Measurements from ENCODE around the gene FOSB. TPM values are rescaled to one million over a fixed set of nuclear protein-coding genes. Genes with fewer than 3 reads are reported as not detected.

Gene FOSB
- total and polyA plus RNA-seq, 9 of the 15 experiments (the other 6 are each of a cell fraction or from before 2014, with no cell fraction given): 0.11 to 2.7 (median 0.73) TPM

GRCh38 chr19:45508417-45508860 is 40.6 kb downstream of the FOSB start (continued):
- 0 out of 2 replicates have a peak, but pooled peaks have one; percentile 18 for TF ChIP-seq CREM (IDR thresholded peaks at IDR 0.05; ENCODE audit: low read depth)
- TF ChIP-seq CHD7 (IDR thresholded peaks at IDR 0.05; ENCODE audit: low read depth, low read length): no peak
- peak in 1 of 2 experiments; percentile 37; a peak in 1 of 4 replicates for TF ChIP-seq MAZ (CRISPR knock-in tag; conservative IDR thresholded peaks at IDR 0.05 in 1 of 2, IDR thresholded peaks at IDR 0.05 in 1 of 2)
- TF ChIP-seq MTF1 (CRISPR knock-in tag; IDR thresholded peaks at IDR 0.05; ENCODE audit: borderline replicate concordance): no peak
- peak; percentile 1; the same call in 1 of the 2 replicates for TF ChIP-seq PHF8 (IDR thresholded peaks at IDR 0.05; ENCODE audit: borderline replicate concordance, low read length)
- 0 out of 2 replicates have a peak, but pooled peaks have one; percentile 31 for TF ChIP-seq HDAC2 (IDR thresholded peaks at IDR 0.05)
- TF ChIP-seq ETS1 (conservative IDR thresholded peaks at IDR 0.05; ENCODE audit: control insufficient read depth, low read depth, low read length): peak; percentile 51; the same call in 1 of the 2 replicates
- TF ChIP-seq KDM4B (IDR thresholded peaks at IDR 0.05; ENCODE audit: borderline replicate concordance in 2 of 2, low read depth in 1 of 2): peak in 1 of 2 experiments; percentile 21; a peak in 1 of 4 replicates
- peak; percentile 18 to 51; a peak in 2 of 4 replicates for TF ChIP-seq SIN3A (IDR thresholded peaks at IDR 0.05; ENCODE audit: borderline replicate concordance in 2 of 2, control insufficient read depth in 1 of 2, low read depth in 2 of 2, low read length in 2 of 2)
